ENCODE results near the gene ABCA5.

GRCh38 chr17:69254187-69254586 is 72.7 kb downstream of the ABCA5 start:
- TF ChIP-seq RAD21 (IDR thresholded peaks at IDR 0.05; ENCODE audit: low read depth) (no peak), YY1 (IDR thresholded peaks at IDR 0.05; ENCODE audit: low read depth) (no peak), ZBTB7A (IDR thresholded peaks at IDR 0.05; ENCODE audit: low read depth) (no peak), CEBPB (IDR thresholded peaks at IDR 0.05) (no peak), USF1 (IDR thresholded peaks at IDR 0.05) (no peak), REST (IDR thresholded peaks at IDR 0.05; ENCODE audit: low read depth) (no peak), EGR1 (IDR thresholded peaks at IDR 0.05) (no peak), EP300 (IDR thresholded peaks at IDR 0.05; ENCODE audit: borderline replicate concordance) (no peak), TAF1 (IDR thresholded peaks at IDR 0.05; ENCODE audit: low read depth) (no peak)
